ENCODE results near the gene NFATC1.

Gene NFATC1

GRCh38 chr18:79466591-79466990, 70.9 kb downstream of the NFATC1 start:
- no peak for TF ChIP-seq CTCF (IDR thresholded peaks at IDR 0.05)
- peaks cover 11% of the 10 kb centered on the region for H3K36me3 ChIP-seq
- no peaks in the 10 kb centered on the region for H3K9me3 ChIP-seq
- H3K27ac ChIP-seq: no peak overlapping the region
- no peak overlapping the region for H3K4me3 ChIP-seq (ENCODE audit: low read depth in 1 of 2, low read length in 1 of 2)
- H3K4me1 ChIP-seq (ENCODE audit: control insufficient read depth in 1 of 2, insufficient read depth in 1 of 2, low read depth in 1 of 2, low read length in 1 of 2): no peaks in the 10 kb centered on the region
- no peaks in the 10 kb centered on the region for H3K27me3 ChIP-seq

GRCh38 chr18:79467126-79467525, 71.4 kb downstream of the NFATC1 start:
- TF ChIP-seq CTCF (IDR thresholded peaks at IDR 0.05): no peak
- H3K36me3 ChIP-seq: peaks cover 7% of the 10 kb centered on the region

GRCh38 chr18:79468119-79468789, 72.5 kb downstream of the NFATC1 start:
- H3K4me1 ChIP-seq (ENCODE audit: control insufficient read depth in 1 of 2, insufficient read depth in 1 of 2, low read depth in 1 of 2, low read length in 1 of 2): no peaks in the 10 kb centered on the region
- H3K4me3 ChIP-seq (ENCODE audit: low read depth in 1 of 2, low read length in 1 of 2): no peak overlapping the region
- H3K27ac ChIP-seq: no peak overlapping the region
- no peak for TF ChIP-seq CTCF (IDR thresholded peaks at IDR 0.05)
- peaks cover 7% of the 10 kb centered on the region for H3K36me3 ChIP-seq
- H3K9me3 ChIP-seq: no peaks in the 10 kb centered on the region
- no peaks in the 10 kb centered on the region for H3K27me3 ChIP-seq

More at GRCh38 chr18:79467126-79467525, 71.4 kb downstream of the NFATC1 start:
- Histone ChIP-seq H3K27ac (no peak overlapping the region), H3K4me1 (ENCODE audit: control insufficient read depth in 1 of 2, insufficient read depth in 1 of 2, low read depth in 1 of 2, low read length in 1 of 2) (no peaks in the 10 kb centered on the region), H3K27me3 (no peaks in the 10 kb centered on the region), H3K4me3 (ENCODE audit: low read depth in 1 of 2, low read length in 1 of 2) (no peak overlapping the region), H3K9me3 (no peaks in the 10 kb centered on the region)

- no peak for TF ChIP-seq CTCF (IDR thresholded peaks at IDR 0.05)
- no peak overlapping the region for H3K4me3 ChIP-seq (ENCODE audit: low read depth in 1 of 2, low read length in 1 of 2)
- no peaks in the 10 kb centered on the region for H3K4me1 ChIP-seq (ENCODE audit: control insufficient read depth in 1 of 2, insufficient read depth in 1 of 2, low read depth in 1 of 2, low read length in 1 of 2)
- H3K36me3 ChIP-seq: peaks cover 7% of the 10 kb centered on the region
- H3K27me3 ChIP-seq: no peaks in the 10 kb centered on the region
- H3K27ac ChIP-seq: no peak overlapping the region
- H3K9me3 ChIP-seq: no peaks in the 10 kb centered on the region
These were observed 73.6 kb downstream of the NFATC1 start for GRCh38 chr18:79469309-79469708.

GRCh38 chr18:79469751-79470505, 74.2 kb downstream of the NFATC1 start:
- no peaks in the 10 kb centered on the region for H3K4me1 ChIP-seq (ENCODE audit: control insufficient read depth in 1 of 2, insufficient read depth in 1 of 2, low read depth in 1 of 2, low read length in 1 of 2)
- H3K27ac ChIP-seq: no peak overlapping the region
- H3K4me3 ChIP-seq (ENCODE audit: low read depth in 1 of 2, low read length in 1 of 2): no peak overlapping the region
- no peaks in the 10 kb centered on the region for H3K27me3 ChIP-seq
- no peaks in the 10 kb centered on the region for H3K9me3 ChIP-seq
- no peak for TF ChIP-seq CTCF (IDR thresholded peaks at IDR 0.05)
- H3K36me3 ChIP-seq: peaks cover 7% of the 10 kb centered on the region
